DOHH2 (cell line): ENCODE results near the gene RPAP3.

Experiments used
- H3F3A ChIP-seq: fragments of 200-600 bp; sonication (generic), shearing (Covaris generic); 2 replicates; pipeline ENCODE4 v1.6.0; 2016; ENCODE audit warnings: antibody characterized with exemption, mild to moderate bottlenecking; ENCODE audit not compliant: control insufficient read depth, insufficient read depth
- H3K27ac ChIP-seq: fragments of 200-600 bp; sonication (generic); 2 replicates; pipeline ENCODE4 v1.5.1; 2014; ENCODE audit warnings: low read depth, mild to moderate bottlenecking, low read length, moderate library complexity
- H3K27me3 ChIP-seq: fragments of 200-600 bp; sonication (generic); 2 replicates; pipeline ENCODE4 v1.6.1; 2014; ENCODE audit warnings: mild to moderate bottlenecking, low read length, mixed read lengths; ENCODE audit not compliant: control insufficient read depth
- H3K36me3 ChIP-seq: fragments of 200-600 bp; sonication (generic); 2 replicates; pipeline ENCODE4 v1.6.1; 2014; ENCODE audit warnings: mild to moderate bottlenecking, low read length, moderate library complexity, mixed read lengths; ENCODE audit not compliant: control insufficient read depth
- H3K4me1 ChIP-seq: fragments of 200-600 bp; sonication (generic); 2 replicates; pipeline ENCODE4 v1.6.1; 2014; ENCODE audit warnings: mild to moderate bottlenecking, low read length, mixed read lengths; ENCODE audit not compliant: control insufficient read depth
- H3K4me2 ChIP-seq: fragments of 200-600 bp; sonication (generic); 2 replicates; pipeline ENCODE4 v1.6.0; 2014; ENCODE audit warnings: mild to moderate bottlenecking, low read length, moderate library complexity
- H3K4me3 ChIP-seq: fragments of 200-600 bp; sonication (generic); 2 replicates; pipeline ENCODE4 v1.5.1; 2014; ENCODE audit warnings: mild to moderate bottlenecking, low read length, mixed read lengths
- H3K79me2 ChIP-seq: fragments of 200-600 bp; sonication (generic); 2 replicates; pipeline ENCODE4 v1.6.1; 2014; ENCODE audit warnings: mild to moderate bottlenecking, low read length, mixed read lengths; ENCODE audit not compliant: control insufficient read depth
- H3K9me2 ChIP-seq: fragments of 200-600 bp; sonication (generic); replicated peaks from 2 replicates; pipeline ENCODE4 v1.6.1; 2014; ENCODE audit warnings: mild to moderate bottlenecking, low read length, mixed read lengths; ENCODE audit not compliant: control insufficient read depth
- H3K9me3 ChIP-seq: fragments of 200-600 bp; sonication (generic); 2 replicates; pipeline ENCODE4 v1.6.1; 2014; ENCODE audit warnings: antibody characterized with exemption, low read length, mixed read lengths; ENCODE audit not compliant: control insufficient read depth, insufficient read depth
- H4K20me1 ChIP-seq: fragments of 200-600 bp; sonication (generic); 2 replicates; pipeline ENCODE4 v1.6.0; 2014; ENCODE audit warnings: low read depth, mild to moderate bottlenecking, antibody characterized with exemption, low read length, moderate library complexity; ENCODE audit not compliant: control insufficient read depth, insufficient read depth
- CTCF ChIP-seq: fragments of 200-600 bp; sonication (generic); IDR thresholded peaks from one replicate; pipeline ENCODE4 v1.5.1; 2014; ENCODE audit warnings: antibody characterized with exemption, mild to moderate bottlenecking, low read depth, low read length; ENCODE audit not compliant: poor library complexity, severe bottlenecking
- EZH2phosphoT487 ChIP-seq: fragments of 200-600 bp; sonication (generic); IDR thresholded peaks from 2 replicates; pipeline ENCODE4 v1.6.1; 2017; ENCODE audit warnings: borderline replicate concordance, mild to moderate bottlenecking, antibody characterized with exemption, low read length, moderate library complexity, mixed read lengths

RPAP3 gene

DNA sequence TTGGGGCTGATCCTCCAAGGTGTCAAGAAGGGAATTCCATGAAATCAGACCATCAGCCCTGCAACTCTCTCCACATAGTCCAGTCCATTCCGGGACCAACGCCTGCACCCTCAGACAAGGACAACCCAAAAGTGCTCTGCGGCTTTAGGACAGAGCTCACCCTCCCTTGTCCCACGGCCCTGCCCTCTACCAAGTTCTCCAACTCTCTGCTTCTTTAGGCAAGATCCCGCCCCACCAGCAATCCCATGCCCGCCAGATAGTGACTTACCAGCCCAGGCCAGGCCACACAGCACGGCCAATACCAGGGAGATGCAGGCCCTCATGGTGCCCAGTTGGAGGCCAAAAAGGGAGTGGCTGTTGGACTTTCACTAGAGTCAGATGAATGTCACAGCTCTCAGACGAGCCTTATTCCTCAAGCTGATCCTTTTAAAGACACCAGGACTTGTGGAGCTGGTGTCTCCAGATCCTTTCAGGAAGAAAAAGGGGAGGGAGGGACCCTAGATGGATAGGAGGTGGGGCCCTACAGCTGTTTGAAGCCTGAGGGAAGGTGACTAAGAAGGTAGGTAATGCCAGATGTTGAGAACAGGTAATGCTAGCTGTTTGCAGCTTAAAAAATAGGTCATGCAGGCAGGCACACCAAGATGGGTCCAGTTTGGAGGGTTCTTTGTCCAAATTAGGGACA, 19.4 kb upstream of the RPAP3 start, which contains the start of gene ENDOU:
TSS of gene ENDOU (minus strand) at position 400 of the 682 bp plus-strand sequence. CDS start at position 323, 77 bp downstream.
- no peaks in the 10 kb centered on the region for H3F3A ChIP-seq
- no peaks in the 10 kb centered on the region for H3K9me2 ChIP-seq
- no peaks in the 10 kb centered on the region for H3K79me2 ChIP-seq
- no peaks in the 10 kb centered on the region for H3K36me3 ChIP-seq
- no peaks in the 10 kb centered on the region for H4K20me1 ChIP-seq
- H3K4me2 ChIP-seq, result peak within 1 kb of the TSS; percentile 55
- H3K27ac ChIP-seq, result peak within 1 kb of the TSS; percentile 51
- H3K9me3 ChIP-seq, result no peaks in the 10 kb centered on the region
- no peak for TF ChIP-seq EZH2phosphoT487
- no peak for TF ChIP-seq CTCF
- H3K4me3 ChIP-seq, result peak within 1 kb of the TSS; percentile 56
- no peaks in the 10 kb centered on the region for H3K27me3 ChIP-seq
- peaks cover 27% of the 10 kb centered on the region for H3K4me1 ChIP-seq

DNA sequence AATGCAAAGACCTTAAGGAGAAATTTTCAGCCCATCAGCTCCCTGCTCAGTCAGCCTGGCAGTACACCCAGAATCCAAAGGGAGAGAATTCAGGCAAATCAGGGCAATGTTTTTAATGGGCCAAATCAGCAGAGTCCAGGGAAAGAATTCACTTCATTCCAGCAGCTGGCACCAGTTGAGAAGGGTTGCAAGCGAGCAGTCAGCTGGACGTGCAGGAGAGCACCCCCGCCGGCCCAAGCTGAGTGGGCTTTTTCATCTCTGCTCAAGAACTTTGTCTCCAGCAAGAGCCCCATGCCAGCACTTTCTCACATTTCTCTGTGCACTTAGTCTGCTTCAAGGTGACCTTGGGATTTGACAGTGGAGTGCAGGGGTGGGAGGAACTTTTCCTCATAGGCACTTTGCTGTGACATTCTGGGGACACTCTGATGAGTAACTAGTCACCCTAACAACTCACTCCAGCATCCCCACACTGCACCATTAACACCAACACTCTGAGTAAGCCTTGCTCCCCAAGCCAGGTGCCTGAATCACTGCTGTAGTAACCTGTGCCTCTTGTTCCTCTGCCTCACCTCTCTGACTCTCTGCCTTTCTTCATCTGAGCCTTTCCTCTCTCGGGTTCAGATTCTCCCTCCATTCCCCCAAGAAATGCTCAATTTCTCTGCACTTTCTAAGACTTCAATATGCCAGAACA, 17.3 kb upstream of the RPAP3 start:
- Histone ChIP-seq H3K27ac (no peak overlapping the region), H3K79me2 (no peaks in the 10 kb centered on the region), H3K36me3 (no peaks in the 10 kb centered on the region), H3K4me2 (no peak overlapping the region), H3K27me3 (no peaks in the 10 kb centered on the region), H3K9me2 (no peaks in the 10 kb centered on the region), H3F3A (peaks cover 4% of the 10 kb centered on the region; the same call in 1 of the 2 replicates), H3K9me3 (no peaks in the 10 kb centered on the region), H4K20me1 (no peaks in the 10 kb centered on the region), H3K4me3 (no peak overlapping the region), H3K4me1 (peaks cover 28% of the 10 kb centered on the region)
- TF ChIP-seq EZH2phosphoT487 (no peak), CTCF (no peak)

DNA sequence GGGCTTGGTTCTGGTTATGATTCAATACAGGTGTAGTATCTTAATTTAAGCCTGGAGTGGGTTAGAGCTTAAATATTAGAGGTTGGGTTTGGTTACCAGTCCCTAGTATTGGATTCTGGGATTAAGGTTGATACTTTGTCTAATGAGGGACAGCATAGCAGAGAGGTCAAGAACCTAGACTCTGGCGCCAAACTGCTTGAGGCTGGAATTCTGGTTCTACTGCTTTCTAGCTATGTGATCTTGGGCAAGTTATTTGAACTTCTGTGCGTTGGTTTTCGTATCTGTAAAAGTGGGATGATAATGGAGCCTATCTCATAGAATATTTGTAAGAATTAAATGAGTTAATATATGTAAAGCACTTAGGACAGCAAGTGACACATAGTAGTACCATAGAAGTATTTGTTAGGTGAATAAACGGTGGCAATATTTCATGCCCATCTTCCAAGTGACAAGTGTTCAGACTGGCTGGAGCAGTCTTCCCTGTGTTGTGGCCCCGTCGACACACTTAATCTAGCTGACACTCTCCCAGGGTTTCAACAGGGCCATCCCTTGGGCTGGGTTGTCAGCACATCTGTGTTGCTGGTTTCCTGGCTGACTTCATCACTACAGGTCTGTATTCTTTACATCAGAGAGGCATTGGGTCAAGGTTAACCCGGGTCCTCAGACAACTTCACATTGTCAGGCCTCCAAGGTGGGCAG, 16.5 kb upstream of the RPAP3 start:
- TF ChIP-seq CTCF (no peak), EZH2phosphoT487 (no peak)
- no peaks in the 10 kb centered on the region for H3K9me2 ChIP-seq
- peaks cover 31% of the 10 kb centered on the region for H3K4me1 ChIP-seq
- no peak overlapping the region for H3K4me2 ChIP-seq
- H3K4me3 ChIP-seq, result no peak overlapping the region
- peaks cover 4% of the 10 kb centered on the region; the same call in 1 of the 2 replicates for H3F3A ChIP-seq
- no peaks in the 10 kb centered on the region for H3K9me3 ChIP-seq
- H3K36me3 ChIP-seq, result no peaks in the 10 kb centered on the region
- no peaks in the 10 kb centered on the region for H3K79me2 ChIP-seq
- no peaks in the 10 kb centered on the region for H4K20me1 ChIP-seq
- H3K27me3 ChIP-seq, result no peaks in the 10 kb centered on the region
- no peak overlapping the region for H3K27ac ChIP-seq
